ENCODE measurements around the gene C1orf198.
"Not testable (repeated sequence)": the region's sequence is repeated elsewhere in the genome, so short reads cannot be mapped to it uniquely, and the experiment has no call there.

C1orf198 gene

DNA sequence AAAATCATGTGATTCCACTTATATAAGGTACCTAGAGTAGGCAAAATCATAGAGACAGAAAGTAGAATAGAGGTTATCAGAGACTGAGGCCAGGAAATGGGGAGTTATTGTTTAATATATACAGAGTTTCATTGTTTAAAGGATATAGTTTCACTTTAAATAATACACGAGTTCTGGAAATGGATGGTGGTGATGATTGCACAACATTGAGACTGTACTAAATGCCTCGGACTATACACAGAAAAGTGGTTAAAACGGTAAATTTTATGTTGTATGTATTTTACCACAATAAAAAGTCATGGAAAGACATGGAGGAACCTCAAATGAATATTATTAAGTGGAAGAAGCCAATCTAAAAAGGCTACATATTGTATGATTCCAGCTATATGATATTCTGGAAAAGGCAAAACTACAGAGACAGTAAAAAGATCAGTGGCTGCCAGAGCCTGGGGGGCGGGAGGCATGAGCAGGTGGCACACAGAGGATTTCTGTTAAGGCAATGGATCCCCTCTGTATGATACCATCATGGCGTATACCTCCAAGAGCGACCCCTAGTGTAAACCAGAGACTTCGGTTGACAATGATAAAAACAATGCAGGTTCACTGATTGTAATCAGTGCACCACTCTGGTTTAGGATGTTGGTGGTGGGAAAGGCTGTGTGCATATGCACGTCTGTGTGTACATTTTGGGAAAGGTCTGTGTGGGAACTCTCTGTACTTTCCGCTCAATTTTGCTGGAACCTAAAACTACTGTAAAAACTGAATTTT, 7.5 kb downstream of the C1orf198 start:
- DNase-seq (ENCODE audit: low read depth): no peak

DNA sequence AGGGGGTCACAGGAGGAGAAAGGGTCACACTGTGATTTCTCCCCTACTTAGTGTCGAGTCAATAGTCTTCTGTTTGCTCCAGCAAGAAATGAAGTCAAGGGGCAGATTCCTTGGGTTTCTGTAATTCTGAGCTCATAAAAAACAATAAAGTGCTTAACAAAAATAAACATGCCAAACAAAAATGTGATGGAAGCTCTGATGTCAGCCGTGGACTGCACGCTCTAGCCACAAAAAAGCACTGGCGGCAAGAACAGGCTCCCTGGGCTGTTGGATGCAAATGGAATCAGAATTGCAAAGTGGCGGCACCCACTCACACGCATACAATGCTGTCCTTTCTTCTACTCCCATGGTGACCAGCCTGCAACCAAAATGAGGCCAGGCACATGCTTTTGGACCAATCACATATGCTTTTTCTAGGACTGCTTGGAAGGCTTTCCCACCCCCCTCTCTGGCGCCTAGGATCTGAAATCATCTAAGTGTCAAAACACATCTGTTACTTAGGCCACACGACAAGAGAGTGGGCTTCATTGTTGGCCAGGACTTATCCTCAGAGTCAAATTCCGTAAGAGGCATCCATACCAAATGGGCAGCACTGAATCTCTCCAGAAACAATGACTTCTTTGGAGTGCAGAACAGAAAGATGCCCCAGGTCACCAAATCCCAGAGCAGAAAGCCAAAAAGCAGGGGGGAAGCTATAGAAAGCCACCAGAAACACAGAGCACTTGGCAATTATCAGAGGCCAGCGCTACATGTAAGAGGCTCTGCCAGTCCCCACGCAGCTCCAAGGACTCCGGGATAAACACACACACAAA, 9.2 kb downstream of the C1orf198 start:
- peak; percentile 70 for DNase-seq (ENCODE audit: low read depth)

DNA sequence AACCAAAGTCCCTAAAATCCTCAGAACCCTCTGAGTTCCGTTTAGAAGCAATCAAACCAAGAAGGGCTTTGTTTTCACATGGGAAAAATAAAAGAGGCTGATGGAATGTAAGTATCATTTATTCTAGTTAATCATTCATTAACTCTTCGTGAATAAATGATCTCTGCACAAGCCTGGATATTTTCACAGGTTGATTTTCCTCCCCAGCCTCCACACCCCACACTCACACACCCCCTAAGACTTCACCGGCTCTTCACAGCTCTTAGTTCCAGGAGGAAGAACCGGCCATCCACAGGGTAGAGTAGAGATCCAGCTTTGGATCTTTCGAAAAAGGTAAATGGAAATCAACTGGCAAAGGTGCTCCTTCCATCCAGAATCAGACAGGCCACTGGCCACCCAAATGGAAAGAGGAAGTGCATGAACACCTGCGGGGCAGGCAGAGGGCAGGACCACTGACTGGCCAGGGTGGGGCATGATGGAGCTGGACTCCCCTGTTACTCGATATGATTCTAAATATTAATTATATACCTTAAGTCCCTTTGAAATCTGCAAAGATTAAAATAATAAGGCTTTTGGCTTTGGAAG, 10.0 kb downstream of the C1orf198 start:
- no peak for DNase-seq (ENCODE audit: low read depth)

DNA sequence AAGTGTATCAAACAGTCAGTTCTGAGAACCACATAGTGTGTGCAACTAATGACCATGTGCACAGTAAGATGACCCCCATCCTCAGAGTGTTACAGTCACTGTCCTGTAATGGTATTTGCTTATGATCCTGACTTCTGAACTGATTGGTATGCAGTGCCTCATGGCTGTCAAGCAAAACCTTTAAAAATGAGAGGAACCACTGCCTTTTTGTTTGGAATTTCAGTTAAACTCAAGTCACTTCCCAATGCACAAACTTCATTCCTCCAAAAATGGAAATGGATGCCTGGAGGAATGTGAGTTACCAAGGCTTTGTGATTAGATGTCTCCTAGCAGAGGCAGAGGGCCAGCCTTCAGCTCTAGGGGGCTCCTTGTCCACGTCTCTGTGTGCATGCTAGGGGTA, 10.5 kb downstream of the C1orf198 start:
- no peak for DNase-seq (ENCODE audit: low read depth)

DNA sequence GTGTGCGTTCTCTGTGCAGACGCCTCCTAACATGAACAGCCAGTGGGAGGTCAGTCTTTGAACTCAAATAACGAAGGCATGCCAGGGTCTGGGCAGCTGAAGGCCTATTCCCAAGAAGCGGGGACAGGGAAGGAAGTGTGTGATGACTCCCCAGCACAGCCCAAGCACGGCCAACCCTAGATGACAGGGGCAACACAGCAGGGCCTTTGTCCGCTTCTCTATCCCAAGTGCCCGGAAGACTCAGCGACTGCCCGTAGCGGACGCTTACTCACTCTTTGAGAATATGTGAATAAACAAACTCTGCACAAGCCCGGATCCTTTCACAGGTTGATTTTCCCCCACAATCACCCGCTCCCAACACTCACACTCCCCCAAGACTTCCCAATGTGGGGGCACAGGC, 11.2 kb downstream of the C1orf198 start:
- DNase-seq (ENCODE audit: low read depth): no peak

DNA sequence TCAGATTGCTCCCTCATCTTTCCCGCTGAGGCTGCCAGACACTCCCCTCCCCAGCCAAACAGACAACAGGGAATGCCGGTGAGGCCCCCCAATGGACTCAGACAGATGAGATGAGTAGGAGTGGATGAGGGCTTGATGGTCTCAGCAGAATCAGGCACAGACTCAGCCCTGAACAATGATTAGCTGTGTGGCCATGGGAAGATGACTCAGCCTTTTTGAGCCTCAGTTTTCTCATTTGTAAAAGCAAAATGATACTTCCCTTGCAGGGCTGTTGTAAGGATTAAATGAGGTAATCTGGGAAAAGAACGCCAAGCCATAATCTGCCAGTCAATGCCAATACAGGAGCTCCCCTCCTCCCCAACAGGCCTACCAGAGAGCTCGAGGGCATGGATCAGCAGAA, 12.4 kb downstream of the C1orf198 start:
- no peak for DNase-seq (ENCODE audit: low read depth)

DNA sequence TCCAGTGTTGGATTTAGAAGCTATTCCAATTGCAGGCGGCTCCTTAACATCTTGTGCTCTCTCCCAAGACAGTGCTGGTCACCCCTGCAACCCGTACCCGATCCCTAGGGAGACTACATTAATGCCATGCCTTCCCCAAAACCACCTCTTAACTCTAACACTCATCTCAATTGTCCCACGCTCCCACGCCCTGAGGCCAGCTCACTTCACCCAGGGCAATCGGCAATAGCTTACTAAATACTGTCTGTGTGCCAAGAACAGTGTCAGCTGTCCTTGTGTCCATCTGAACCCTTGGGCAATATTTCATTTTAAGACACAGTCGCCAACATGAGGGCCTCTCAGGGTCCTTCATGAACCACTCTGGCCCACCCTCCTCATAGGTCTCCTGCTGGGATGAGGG, 13.9 kb downstream of the C1orf198 start:
- no peak for DNase-seq (ENCODE audit: low read depth)

DNA sequence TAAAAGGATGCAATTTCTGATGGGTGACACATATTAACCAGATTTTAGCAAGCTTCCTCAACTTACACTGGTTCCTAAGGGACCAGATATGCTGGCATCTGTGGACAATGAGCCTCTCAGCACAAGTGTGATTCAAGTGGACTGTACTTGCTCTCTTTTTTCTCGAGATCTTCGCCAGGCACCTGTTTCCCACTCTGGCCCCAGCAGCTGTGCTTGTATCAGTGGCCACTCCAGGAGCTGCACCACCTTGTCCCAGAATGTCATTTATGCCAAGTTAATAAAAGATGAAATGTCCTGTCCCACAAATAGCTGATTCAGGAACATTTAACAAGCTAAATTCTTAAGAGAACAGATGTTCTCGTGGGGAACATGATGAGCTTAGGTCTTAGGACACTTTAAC, 14.6 kb downstream of the C1orf198 start:
- DNase-seq (ENCODE audit: low read depth): no peak

DNA sequence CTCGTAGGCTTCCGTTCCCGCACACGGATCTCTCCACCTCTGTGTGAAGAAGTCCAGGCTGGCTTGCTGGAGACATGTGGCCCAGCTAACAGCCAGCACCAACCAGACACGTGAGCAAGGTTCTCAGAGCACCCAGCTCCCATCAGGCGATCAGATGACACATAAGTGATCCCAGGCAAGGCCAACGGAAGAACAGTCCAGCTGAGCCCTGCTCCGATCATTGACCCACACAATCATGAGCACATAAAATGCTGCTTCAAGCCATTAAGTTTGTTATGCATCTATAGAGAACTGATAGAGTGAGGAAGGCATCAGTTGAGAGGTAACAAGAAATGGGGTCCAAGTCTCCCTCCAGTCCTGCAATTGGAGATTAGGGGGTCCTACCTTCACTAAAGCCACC, 15.4 kb downstream of the C1orf198 start:
- DNase-seq (ENCODE audit: low read depth): no peak

DNA sequence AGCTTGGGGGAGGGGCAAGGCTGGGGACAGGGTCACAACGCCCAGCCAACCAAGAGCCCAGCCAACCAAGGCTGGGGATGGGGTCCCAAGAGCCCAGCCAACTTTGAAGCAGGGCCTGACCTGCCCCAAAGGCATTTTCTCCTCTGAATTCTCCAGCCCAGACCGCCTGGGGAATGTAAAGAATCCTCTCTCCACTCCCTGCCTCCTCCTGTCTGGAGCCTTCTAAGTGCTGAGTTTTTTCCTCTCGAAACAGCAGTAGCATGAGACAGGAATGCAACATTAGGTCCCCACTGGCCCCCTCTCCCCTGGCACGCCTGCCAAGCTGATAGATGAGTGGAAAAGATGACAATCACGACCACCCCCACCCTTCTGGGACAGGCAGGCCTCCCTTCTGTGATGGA, 17.0 kb downstream of the C1orf198 start:
- no peak for DNase-seq (ENCODE audit: low read depth)

DNA sequence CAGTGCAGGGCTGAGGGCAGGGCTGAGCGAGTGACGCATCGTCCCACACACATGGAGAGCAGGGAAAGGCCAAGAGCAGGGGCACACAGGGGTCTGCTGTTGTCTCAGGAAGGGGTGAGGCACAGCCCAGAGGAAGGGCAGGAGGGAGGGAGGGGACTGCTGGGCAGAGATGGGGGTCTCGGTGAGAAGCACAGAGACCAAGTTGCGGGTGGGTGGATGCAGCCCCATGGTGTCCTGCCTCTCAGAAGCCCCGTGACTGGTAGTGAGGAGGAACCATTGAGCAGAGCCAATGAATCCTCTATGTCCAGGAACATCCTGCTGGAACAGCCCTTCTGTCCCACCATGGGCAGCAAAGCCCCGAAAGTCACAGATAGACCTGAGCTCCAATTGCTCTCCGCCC, 17.8 kb downstream of the C1orf198 start:
- DNase-seq (ENCODE audit: low read depth): no peak

DNA sequence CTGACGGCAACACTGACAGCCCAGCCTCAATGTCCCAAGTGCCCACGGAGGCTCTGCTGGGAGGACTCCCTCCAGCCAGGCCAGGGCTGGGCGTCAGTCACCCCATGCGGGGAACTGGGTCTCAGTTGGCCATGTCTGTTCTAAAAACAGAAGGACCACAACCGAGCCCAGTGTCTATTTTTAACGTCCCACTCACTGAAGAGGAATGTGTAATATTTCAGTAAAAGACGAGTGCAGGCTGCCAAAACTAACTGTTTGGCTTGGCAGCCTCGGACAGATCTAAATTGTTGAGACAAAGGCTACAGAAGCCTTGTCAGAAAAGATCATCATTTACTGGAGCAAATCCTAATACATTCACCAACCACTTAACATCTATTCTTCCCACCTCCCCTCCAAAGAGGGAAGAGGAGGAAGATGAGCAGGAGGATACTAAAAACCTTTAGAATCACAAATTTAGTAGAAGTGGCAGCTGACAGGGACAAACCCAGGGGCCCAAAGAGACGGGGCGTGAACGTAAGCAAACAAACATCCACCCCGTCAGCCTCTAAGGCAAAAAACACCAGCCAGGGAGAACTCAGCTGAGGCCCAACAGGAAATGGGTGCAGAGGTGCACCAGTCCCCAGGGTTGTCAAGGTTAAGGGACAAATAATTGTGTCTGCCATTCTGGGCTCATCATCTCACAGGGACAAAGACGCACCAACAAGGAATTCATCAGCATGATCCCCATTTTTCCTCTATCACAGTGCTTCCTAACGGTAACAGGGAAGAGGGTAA, 18.7 kb downstream of the C1orf198 start:
- DNase-seq (ENCODE audit: low read depth): peak; percentile 94

DNA sequence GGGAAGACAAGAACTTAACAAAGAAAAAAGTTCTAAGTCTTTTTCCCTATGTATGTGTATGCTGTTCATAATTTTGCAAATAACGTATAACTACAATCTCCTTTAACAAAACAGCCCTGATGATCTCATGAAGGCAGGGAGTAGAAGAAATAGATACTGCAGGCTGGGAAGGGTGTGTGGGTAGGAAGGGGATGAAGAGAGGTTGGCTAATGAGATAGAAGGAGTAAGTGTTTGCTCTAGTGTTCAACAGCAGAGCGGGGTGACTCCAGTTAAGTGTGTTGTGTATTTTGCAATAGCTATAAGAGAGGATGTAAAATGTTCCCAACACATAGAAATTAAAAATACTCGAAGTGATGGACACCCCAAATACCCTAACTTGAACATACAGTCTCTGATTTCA, 20.1 kb downstream of the C1orf198 start:
- DNase-seq (ENCODE audit: low read depth): no peak

DNA sequence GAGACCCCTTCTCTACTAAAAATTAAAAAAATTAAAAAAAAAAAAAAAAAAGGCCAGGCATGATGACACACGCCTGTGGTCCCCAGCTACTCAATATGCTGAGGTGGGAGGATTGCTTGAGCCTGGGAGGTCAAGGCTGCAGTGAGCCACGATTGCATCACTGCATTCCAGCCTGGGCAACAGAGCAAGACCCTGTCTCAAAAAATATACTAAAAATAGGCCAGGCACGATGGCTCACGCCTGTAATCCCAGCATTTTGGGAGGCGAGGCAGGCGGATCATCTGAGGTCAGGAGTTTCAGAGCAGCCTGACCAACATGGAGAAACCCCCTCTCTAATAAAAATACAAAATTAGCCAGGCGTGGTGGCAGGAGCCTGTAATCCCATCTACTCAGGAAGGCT, 23.1 kb downstream of the C1orf198 start:
- not testable (repeated sequence) for DNase-seq (ENCODE audit: low read depth)

DNA sequence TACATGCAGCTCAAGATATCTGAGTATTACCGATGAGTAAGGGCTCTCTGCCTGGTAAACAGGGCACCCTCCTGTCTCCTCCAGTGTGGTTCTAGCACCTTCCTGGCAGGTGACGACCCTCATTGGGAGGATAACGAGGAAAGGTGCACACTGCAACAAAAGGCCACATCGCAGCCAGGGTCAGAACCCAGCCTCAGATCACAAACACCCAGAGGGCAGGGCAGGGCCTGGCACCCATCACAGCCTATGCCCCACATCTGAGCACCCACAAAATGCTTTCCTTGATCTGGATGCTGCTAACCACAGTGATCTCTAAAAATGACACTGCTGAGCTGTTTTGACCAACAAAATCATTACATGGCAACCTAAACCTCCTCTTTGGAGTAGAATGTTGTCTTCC, 23.8 kb downstream of the C1orf198 start:
- DNase-seq (ENCODE audit: low read depth): no peak

DNA sequence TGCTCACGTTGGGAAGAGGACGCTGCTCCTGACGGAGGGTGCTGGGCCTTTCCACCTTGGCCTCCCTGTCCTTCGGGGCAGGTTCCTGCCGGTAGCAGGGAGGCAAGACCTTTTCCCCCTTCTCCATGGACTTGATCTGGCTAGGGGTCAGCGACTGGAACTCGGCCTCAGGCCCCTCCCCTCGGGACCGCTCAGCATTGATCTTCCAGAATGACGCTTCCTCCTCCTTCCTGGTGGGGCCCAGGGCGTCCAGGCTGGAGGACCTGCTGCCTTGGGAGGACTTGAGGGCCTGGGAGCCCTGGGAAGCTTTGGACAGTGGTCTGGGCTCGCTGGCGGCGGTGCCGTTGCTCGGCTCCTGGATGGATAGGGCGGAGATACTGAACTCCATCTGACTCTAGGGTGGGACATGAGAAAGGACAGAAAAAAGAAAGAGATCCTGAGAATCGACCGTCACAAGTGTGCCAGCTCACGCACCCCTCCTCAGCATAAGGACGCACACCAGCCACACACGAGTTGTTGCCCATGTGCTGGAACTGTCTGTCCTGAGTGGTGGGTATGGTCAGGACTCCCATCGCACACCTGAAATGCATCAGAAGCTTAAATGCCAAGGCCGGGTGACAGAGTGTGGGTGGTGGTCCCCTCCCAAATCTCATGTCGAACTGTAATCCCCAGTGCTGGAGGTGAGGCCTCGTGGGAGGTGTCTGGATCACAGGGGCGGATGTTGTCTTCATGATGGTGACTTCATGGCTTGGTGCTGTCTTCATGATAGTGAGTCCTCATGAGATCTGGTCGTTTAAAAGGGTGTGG, 24.6 kb downstream of the C1orf198 start:
- no peak for DNase-seq (ENCODE audit: low read depth)

DNA sequence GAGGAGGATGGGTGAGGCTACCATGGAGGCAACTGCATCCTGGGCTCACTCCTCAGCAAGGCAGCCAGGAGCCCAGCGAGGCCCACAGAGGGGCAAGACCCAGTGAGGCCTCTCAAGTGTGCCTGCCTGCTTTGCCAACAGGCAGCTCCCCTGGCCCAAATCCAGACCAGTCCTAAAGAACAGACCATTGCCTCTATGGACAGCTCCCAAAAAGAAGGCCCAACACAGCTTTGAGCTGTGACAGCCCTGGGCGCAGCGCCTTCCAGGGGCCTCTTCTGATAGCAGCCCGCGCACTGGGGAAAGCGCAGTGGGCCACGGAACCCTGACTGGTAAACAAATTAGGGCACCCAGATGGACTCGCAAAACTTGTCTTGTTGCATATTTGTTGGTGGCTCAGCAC, 25.5 kb downstream of the C1orf198 start:
- no peak for DNase-seq (ENCODE audit: low read depth)

DNA sequence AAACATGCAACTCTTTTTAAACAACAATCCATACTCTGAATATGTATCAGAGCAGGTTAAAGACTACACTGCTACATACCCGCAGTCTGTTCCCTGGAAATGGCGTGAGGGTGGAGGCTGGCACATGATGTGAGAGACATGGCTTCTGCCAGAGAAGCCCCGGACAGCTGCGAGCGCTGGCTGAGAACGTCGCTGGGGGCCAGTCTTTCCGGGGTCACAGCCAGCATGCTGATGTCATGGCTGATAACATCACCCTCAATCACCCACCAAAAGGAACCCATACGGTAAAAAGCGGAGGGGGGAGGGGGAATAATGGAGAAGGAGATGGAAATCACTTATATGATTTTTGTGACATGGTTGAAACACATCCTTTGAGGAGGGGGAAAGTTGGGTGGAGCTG, 29.1 kb downstream of the C1orf198 start:
- DNase-seq (ENCODE audit: low read depth): no peak

DNA sequence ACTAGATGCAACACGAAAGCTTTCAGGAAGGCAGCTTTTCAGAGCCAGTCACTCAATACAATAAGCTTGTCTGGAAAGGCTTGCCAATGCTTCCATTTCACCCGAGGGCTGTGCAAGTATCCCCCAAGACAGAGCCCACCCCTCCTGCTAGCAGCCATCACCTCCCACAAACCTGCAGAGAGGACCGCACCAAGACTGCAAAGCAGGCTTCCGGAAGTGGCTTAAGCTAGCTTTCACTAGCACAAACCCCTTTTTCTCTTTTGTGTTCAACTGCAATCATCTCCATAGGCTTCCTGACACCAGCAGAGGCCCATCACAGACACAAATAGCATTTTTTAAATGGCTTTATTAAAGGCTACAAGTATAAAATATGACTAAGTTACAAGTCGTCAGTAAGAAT, 31.5 kb downstream of the C1orf198 start:
- no peak for DNase-seq (ENCODE audit: low read depth)

DNA sequence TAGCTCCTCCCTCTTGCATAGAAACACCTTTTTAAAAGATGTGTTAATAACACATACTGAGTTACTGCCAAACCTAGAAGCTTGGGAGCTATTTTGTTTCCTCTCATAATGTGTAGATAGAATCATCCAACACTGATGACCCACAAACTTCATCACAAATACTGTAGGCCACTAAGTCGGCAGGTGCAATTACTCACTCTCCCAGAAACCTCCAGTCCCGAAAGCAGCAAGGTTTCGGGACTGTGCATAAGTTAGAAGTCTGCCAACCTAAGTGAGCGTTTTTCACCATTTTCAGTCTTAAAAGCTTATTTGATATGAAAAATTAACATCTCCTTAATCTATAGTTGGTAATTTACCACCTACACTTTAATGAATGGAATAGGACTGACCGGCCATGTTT, 32.0 kb downstream of the C1orf198 start:
- DNase-seq (ENCODE audit: low read depth): no peak

DNA sequence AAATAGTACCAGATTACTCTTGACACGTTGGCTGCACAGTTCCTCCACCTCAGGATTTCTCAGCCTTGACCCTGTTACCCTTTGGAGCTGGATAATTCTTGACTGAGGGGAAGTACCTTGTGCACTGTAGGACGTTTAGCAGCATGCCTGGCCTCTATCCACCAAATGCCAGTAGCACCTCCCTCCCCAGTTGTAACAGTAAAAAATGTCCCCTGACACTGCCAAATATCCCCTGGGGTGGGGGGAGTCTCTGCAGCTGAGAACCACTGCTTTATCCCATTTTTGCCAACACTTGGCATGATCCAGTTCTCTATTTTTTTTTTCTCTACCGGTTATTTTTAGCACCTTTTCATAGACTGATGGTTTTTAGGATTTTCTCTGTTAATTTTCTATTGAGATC, 34.0 kb downstream of the C1orf198 start:
- DNase-seq (ENCODE audit: low read depth): no peak

DNA sequence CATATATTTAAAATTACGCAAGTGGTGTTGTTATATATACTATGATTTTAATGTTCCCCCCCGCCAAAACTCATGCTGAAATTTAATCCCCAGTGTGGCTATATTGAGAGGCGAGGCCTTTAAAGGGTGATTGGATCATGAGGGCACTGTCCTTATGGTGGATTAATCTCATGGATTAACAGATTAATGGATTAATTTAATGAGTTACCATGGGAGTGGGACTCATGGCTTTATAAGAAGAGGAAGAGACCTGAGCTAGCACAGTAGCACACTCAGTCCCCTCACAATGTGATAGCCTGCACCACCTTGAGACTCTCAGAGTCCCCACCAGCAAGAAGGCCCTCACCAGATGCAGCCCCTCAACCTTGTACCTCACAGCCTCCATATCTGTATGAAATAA, 34.8 kb downstream of the C1orf198 start:
- DNase-seq (ENCODE audit: low read depth): no peak

Measured in GM04503 (cell line).